ENCODE measurements around the gene SERGEF. TPM values are rescaled to one million over a fixed set of nuclear protein-coding genes. Genes with fewer than 3 reads are reported as not detected.

Gene SERGEF
- total and polyA plus RNA-seq, 2 of the 4 experiments (the other 2 are of a cell fraction), result 12.2 to 18.1 TPM

GRCh38 chr11:18016789-18017188, 3.9 kb upstream of the SERGEF start:
- H3K9me1 ChIP-seq (ENCODE audit: insufficient read depth, low read length), result 0 out of 2 replicates have a peak, but pooled peaks cover 6% of the 10 kb centered on the region
- no peak overlapping the region for H2AFZ ChIP-seq (replicated peaks; ENCODE audit: low read length, poor library complexity)
- no peaks in the 10 kb centered on the region for H3K36me3 ChIP-seq (ENCODE audit: control insufficient read depth, insufficient read depth, low read length)
- no peak overlapping the region for H3K56ac ChIP-seq (ENCODE audit: extremely low read depth, insufficient read depth, low read length)
- dilution Hi-C loops (cut with HindIII; ENCODE audit: low sequenced_read_pairs, unreplicated experiment), result no loop called here
- H3K18ac ChIP-seq (ENCODE audit: low read depth, low read length), result no peak overlapping the region
- H2BK15ac ChIP-seq (ENCODE audit: low read depth, low read length), result no peak overlapping the region
- no peak overlapping the region for H3K4me3 ChIP-seq (ENCODE audit: insufficient read depth, low read depth, low read length)
- ATAC-seq (ENCODE audit: low read depth) (no peak), DNase-seq (no peak)
- no peak overlapping the region for H2BK5ac ChIP-seq (ENCODE audit: low read depth, low read length, poor library complexity, severe bottlenecking)
- H2BK120ac ChIP-seq (ENCODE audit: low read depth, low read length), result no peak overlapping the region
- no TSS peak for BruUV-seq (replicated peaks)
- no CpG with 5 or more reads among the region's 2 CpGs for WGBS, 2 experiments (ENCODE audit: extremely low coverage in 2 of 2, insufficient read length in 1 of 2)
- H3K14ac ChIP-seq (replicated peaks; ENCODE audit: low read depth, low read length), result no peak overlapping the region
- no peak overlapping the region for H2AK9ac ChIP-seq (replicated peaks; ENCODE audit: low read depth, low read length, poor library complexity)
- no peak for TF ChIP-seq FOS (IDR thresholded peaks at IDR 0.05; ENCODE audit: low read depth, low read length)
- no peak for TF ChIP-seq SMC3 (IDR thresholded peaks at IDR 0.05; ENCODE audit: low read depth, low read length)
- no peak for TF ChIP-seq RFX5 (IDR thresholded peaks at IDR 0.05; ENCODE audit: low read depth, low read length)
- no peak for TF ChIP-seq CTCF (conservative IDR thresholded peaks at IDR 0.05; ENCODE audit: low read depth, low read length)
- TF ChIP-seq, protein P1, sequence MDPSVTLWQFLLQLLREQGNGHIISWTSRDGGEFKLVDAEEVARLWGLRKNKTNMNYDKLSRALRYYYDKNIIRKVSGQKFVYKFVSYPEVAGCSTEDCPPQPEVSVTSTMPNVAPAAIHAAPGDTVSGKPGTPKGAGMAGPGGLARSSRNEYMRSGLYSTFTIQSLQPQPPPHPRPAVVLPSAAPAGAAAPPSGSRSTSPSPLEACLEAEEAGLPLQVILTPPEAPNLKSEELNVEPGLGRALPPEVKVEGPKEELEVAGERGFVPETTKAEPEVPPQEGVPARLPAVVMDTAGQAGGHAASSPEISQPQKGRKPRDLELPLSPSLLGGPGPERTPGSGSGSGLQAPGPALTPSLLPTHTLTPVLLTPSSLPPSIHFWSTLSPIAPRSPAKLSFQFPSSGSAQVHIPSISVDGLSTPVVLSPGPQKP (IDR thresholded peaks at IDR 0.05; ENCODE audit: borderline replicate concordance, low read depth, low read length), result no peak
- TF ChIP-seq POLR2A (IDR thresholded peaks at IDR 0.05; ENCODE audit: low read depth, low read length), result no peak
- no peak for TF ChIP-seq USF2 (IDR thresholded peaks at IDR 0.05; ENCODE audit: low read depth, low read length)
- no peak for TF ChIP-seq RAD21 (IDR thresholded peaks at IDR 0.05; ENCODE audit: low read length)
- TF ChIP-seq MAFK (IDR thresholded peaks at IDR 0.05; ENCODE audit: low read depth, low read length), result no peak
- POLR2A ChIA-PET (ENCODE audit: unreplicated experiment), result no interaction called here
- peaks cover 0 to 7% of the 10 kb centered on the region in 2 experiments; a peak in 2 of 4 replicates for H3K79me1 ChIP-seq (ENCODE audit: low read depth in 1 of 2, low read length in 2 of 2)
- H3K27ac ChIP-seq (ENCODE audit: insufficient read depth, low read length), result no peak overlapping the region
- H4K8ac ChIP-seq (ENCODE audit: low read depth in 2 of 2, low read length in 2 of 2), result no peak overlapping the region
- no peak overlapping the region for H4K91ac ChIP-seq (ENCODE audit: insufficient read depth, low read depth, low read length)
- H3K9me3 ChIP-seq (ENCODE audit: control insufficient read depth, insufficient read depth, low read length), result no peaks in the 10 kb centered on the region
- no peak overlapping the region for H3K4me2 ChIP-seq (ENCODE audit: low read depth, low read length)
- H3K23ac ChIP-seq (ENCODE audit: low read depth, low read length), result no peak overlapping the region
- no peak overlapping the region for H2AK5ac ChIP-seq (ENCODE audit: low read depth, low read length)
- in situ Hi-C loops (cut with MboI; ENCODE audit: low sequenced_read_pairs), result no loop called here
- intact Hi-C loops (cut with micrococcal nuclease), result no loop called here
- H3K9ac ChIP-seq (ENCODE audit: low read depth, low read length), result no peak overlapping the region
- H3K27me3 ChIP-seq (ENCODE audit: control insufficient read depth, insufficient read depth, low read length), result peaks cover 6% of the 10 kb centered on the region
- H3K4me1 ChIP-seq (ENCODE audit: control insufficient read depth, insufficient read depth, low read length), result peaks cover 4% of the 10 kb centered on the region
- no peak overlapping the region for H2BK20ac ChIP-seq (ENCODE audit: low read depth, low read length)
- CTCF ChIA-PET, result no interaction called here
- H4K20me1 ChIP-seq (ENCODE audit: insufficient read depth, low read length), result no peaks in the 10 kb centered on the region
- no peak overlapping the region for H4K5ac ChIP-seq (ENCODE audit: low read depth, low read length)
- no peak overlapping the region for H3K4ac ChIP-seq (ENCODE audit: low read depth, low read length)

Data from IMR-90 (cell line).